A673 (cell line): ENCODE results near the gene RAB25.

Experiments
- EZH2 ChIP-seq: fragments of 200-600 bp; sonication (generic); IDR thresholded peaks from 2 replicates; pipeline ENCODE4 v1.6.1; 2017; ENCODE audit warnings: borderline replicate concordance, low read depth, mild to moderate bottlenecking, mixed read lengths, antibody characterized with exemption, low read length; ENCODE audit not compliant: poor library complexity, severe bottlenecking
- TF ChIP-seq, protein P1 (sequence below): fragments of 300-800, 200-600 bp; sonication (generic); conservative IDR thresholded peaks from 2 replicates; pipeline ENCODE4 v1.5.1; 2017; ENCODE audit warnings: low read depth, mild to moderate bottlenecking, antibody characterized with exemption, low read length, moderate library complexity, mixed read lengths

DNA sequence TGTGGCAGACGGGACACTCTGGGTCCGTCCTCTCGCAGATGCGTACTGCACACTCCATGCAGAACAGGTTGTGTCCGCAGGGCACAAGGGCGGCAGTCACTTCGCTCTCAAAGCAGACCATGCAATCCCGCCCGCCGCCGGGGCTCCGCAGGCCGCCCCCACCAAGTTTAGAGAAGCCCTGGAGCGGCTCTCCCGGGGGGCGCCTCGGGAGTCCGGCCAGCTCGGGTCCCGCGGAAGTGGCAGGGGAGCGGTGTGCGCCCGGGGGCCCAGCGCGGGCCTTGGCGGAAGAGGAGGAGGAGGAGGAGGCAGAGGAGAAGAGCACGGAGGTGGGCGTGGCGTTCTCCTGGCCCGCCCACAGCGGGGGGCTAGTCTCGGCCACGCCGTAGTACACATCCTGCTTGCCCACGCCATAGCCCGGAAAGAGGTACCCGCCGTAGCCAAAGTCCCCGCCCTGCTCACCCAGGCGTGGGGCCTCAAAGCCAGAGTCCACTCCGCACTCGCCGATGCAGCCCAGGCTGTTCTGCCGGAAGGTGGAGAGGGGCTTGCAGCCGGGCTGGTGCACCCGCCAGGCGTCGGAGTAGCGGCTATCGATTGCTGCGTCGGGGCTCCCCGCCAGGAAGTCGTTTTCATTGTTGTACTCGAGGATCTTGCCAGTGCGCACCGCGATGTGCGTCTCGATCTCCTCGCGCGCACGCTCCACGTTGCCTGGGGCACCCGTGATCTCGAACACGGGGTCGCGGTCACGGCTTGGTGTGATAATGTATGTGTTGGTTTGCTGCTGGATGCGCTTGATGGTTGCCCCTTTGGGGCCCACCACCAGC, 15.9 kb downstream of the RAB25 start:
- TF ChIP-seq, protein P1, sequence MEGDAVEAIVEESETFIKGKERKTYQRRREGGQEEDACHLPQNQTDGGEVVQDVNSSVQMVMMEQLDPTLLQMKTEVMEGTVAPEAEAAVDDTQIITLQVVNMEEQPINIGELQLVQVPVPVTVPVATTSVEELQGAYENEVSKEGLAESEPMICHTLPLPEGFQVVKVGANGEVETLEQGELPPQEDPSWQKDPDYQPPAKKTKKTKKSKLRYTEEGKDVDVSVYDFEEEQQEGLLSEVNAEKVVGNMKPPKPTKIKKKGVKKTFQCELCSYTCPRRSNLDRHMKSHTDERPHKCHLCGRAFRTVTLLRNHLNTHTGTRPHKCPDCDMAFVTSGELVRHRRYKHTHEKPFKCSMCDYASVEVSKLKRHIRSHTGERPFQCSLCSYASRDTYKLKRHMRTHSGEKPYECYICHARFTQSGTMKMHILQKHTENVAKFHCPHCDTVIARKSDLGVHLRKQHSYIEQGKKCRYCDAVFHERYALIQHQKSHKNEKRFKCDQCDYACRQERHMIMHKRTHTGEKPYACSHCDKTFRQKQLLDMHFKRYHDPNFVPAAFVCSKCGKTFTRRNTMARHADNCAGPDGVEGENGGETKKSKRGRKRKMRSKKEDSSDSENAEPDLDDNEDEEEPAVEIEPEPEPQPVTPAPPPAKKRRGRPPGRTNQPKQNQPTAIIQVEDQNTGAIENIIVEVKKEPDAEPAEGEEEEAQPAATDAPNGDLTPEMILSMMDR = no peak
- no peak for TF ChIP-seq EZH2
